Chondrocyte (in vitro differentiated cells): Measurements from ENCODE around the gene VIT. TPM values are rescaled to one million over a fixed set of nuclear protein-coding genes. Genes with fewer than 3 reads are reported as not detected.

Experiments used
- DNase-seq: peaks from one replicate; pipeline ENCODE4 v3.0.0; 2021; ENCODE audit warnings: mixed read lengths, low spot score
- H3K27ac Mint-ChIP-seq: one replicate; pipeline ENCODE4 v1.8.0; 2021; ENCODE audit warnings: mild to moderate bottlenecking, moderate library complexity, mixed read lengths; ENCODE audit not compliant: unreplicated experiment
- H3K27me3 Mint-ChIP-seq: 2 replicates; pipeline ENCODE4 v1.8.0; 2021; ENCODE audit warnings: low read depth, mixed read lengths
- H3K36me3 Mint-ChIP-seq: 2 replicates; pipeline ENCODE4 v1.8.0; 2021; ENCODE audit warnings: low read depth, mixed read lengths
- H3K4me1 Mint-ChIP-seq: 2 replicates; pipeline ENCODE4 v1.8.0; 2021; ENCODE audit warnings: low read depth, mild to moderate bottlenecking, mixed read lengths
- H3K4me3 Mint-ChIP-seq: one replicate; pipeline ENCODE4 v1.8.0; 2021; ENCODE audit warnings: mild to moderate bottlenecking, moderate library complexity, mixed read lengths; ENCODE audit not compliant: unreplicated experiment
- H3K9me3 Mint-ChIP-seq: 2 replicates; pipeline ENCODE4 v1.8.0; 2021; ENCODE audit warnings: low read depth, mixed read lengths
- long read RNA-seq: library from polyadenylated mRNA; stranded (forward); transcript quantifications from one replicate; pipeline ENCODE4 v2.0.0, GENCODE V29; 2021
- total RNA-seq: library from RNA; stranded (reverse); gene quantifications from 3 replicates; pipeline ENCODE4 v1.2.1, GENCODE V29; 2021
- TF ChIP-seq, protein P1 (sequence below): fragments of 200-600 bp; sonication (generic); IDR thresholded peaks from 2 replicates; pipeline ENCODE4 v1.5.0; 2021; ENCODE audit warnings: antibody characterized with exemption, mild to moderate bottlenecking, moderate library complexity

Gene VIT
- 0.15 to 2.6 TPM in 2 of 3 replicates, not detected in the other for total RNA-seq
- long read RNA-seq = 0 reads

DNA sequence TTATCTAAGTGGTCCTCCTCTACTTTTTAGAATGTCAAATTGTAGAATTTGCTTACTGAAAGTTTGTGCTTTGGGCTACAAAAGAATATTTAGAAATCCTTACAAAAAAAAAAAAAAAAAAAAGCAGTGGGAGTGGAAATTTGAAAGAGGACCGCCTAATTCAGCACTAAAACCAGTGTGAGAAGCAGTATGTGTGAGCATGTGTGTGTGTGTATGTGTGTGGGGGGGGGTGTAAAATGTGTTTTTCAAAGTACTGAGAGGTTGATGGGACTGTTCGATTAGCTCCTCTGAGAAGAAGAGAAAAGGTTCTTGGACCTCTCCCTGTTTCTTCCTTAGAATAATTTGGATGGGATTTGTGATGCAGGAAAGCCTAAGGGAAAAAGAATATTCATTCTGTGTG lies at the start of gene VIT:
TSS of gene VIT (plus strand) at position 175 of the 400 bp plus-strand sequence. CDS start 19,664 bp downstream, outside the sequence.
- H3K4me3 Mint-ChIP-seq = peak within 1 kb of the TSS; percentile 23
- peak within 1 kb of the TSS; percentile 86 for H3K27ac Mint-ChIP-seq
- H3K27me3 Mint-ChIP-seq = no peaks in the 10 kb centered on the region
- TF ChIP-seq, protein P1, sequence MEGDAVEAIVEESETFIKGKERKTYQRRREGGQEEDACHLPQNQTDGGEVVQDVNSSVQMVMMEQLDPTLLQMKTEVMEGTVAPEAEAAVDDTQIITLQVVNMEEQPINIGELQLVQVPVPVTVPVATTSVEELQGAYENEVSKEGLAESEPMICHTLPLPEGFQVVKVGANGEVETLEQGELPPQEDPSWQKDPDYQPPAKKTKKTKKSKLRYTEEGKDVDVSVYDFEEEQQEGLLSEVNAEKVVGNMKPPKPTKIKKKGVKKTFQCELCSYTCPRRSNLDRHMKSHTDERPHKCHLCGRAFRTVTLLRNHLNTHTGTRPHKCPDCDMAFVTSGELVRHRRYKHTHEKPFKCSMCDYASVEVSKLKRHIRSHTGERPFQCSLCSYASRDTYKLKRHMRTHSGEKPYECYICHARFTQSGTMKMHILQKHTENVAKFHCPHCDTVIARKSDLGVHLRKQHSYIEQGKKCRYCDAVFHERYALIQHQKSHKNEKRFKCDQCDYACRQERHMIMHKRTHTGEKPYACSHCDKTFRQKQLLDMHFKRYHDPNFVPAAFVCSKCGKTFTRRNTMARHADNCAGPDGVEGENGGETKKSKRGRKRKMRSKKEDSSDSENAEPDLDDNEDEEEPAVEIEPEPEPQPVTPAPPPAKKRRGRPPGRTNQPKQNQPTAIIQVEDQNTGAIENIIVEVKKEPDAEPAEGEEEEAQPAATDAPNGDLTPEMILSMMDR = no peak
- peaks cover 39% of the 10 kb centered on the region for H3K4me1 Mint-ChIP-seq
- DNase-seq = no peak
- H3K36me3 Mint-ChIP-seq = no peaks in the 10 kb centered on the region
- H3K9me3 Mint-ChIP-seq = no peaks in the 10 kb centered on the region

DNA sequence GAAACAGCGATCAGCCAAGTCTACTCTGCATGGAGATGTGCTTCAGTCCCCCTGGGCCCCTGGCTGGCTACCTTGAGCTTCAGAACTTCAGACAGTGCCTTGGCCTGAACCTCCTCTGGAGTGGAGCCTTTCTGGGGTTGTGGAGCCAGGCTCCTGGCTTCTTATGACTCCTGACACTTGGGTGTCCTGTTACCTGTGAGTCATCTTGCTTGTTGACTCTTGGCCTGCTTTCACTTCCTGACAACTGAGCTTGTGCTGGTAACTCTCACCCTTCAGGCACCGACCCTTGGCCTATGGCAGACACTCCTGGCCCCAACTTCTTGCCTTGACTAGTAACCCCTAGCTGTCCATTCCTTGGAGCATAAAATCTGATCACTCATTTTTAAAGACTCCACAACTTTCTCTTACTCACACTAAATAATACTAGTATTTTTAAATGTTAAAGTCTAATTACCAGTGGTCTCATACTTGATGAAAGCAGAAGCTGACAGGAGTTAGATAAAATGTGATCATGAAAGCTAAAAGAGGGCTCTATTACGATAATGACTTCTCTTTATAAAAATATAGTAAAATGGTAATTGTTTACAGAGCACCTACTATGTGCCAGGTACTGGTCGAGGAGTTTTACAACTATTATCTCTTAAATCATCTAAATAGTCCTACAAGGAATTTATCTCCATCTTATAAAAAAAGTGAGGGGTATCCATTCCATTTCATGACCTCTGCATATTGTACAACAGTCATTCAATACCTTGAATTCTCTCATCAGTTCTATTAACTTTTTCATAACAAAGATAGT lies 46.3 kb upstream of the VIT start:
- peaks cover 9% of the 10 kb centered on the region for H3K4me1 Mint-ChIP-seq
- no peak for DNase-seq
- H3K27ac Mint-ChIP-seq = no peak overlapping the region

GRCh38 chr2:36653155-36653554 lies 43.4 kb upstream of the VIT start:
- H3K4me3 Mint-ChIP-seq = no peak overlapping the region
- no peak for DNase-seq
- no peaks in the 10 kb centered on the region for H3K9me3 Mint-ChIP-seq
- H3K4me1 Mint-ChIP-seq = peaks cover 9% of the 10 kb centered on the region
- no peak overlapping the region for H3K27ac Mint-ChIP-seq
- TF ChIP-seq, protein P1 = no peak
- H3K36me3 Mint-ChIP-seq = no peaks in the 10 kb centered on the region
- no peaks in the 10 kb centered on the region for H3K27me3 Mint-ChIP-seq

More for the DNA sequence above, 46.3 kb upstream of the VIT start:
- Mint-ChIP-seq H3K4me3 (no peak overlapping the region), H3K9me3 (peaks cover 8% of the 10 kb centered on the region), H3K36me3 (no peaks in the 10 kb centered on the region), H3K27me3 (no peaks in the 10 kb centered on the region)
- TF ChIP-seq, protein P1 = no peak

GRCh38 chr2:36653967-36654694 lies 42.4 kb upstream of the VIT start:
- DNase-seq = no peak
- H3K27me3 Mint-ChIP-seq = no peaks in the 10 kb centered on the region
- TF ChIP-seq, protein P1 = no peak
- H3K36me3 Mint-ChIP-seq = no peaks in the 10 kb centered on the region
- H3K27ac Mint-ChIP-seq = no peak overlapping the region
- H3K4me1 Mint-ChIP-seq = peaks cover 9% of the 10 kb centered on the region
- no peaks in the 10 kb centered on the region for H3K9me3 Mint-ChIP-seq
- no peak overlapping the region for H3K4me3 Mint-ChIP-seq

GRCh38 chr2:36655453-36655852 lies 41.1 kb upstream of the VIT start:
- Mint-ChIP-seq H3K27ac (peak overlapping the region; percentile 12), H3K9me3 (no peaks in the 10 kb centered on the region)
- no peak for DNase-seq

More at GRCh38 chr2:36655453-36655852, 41.1 kb upstream of the VIT start:
- TF ChIP-seq, protein P1 = no peak
- no peak overlapping the region for H3K4me3 Mint-ChIP-seq
- no peaks in the 10 kb centered on the region for H3K27me3 Mint-ChIP-seq
- H3K36me3 Mint-ChIP-seq = no peaks in the 10 kb centered on the region
- H3K4me1 Mint-ChIP-seq = no peaks in the 10 kb centered on the region
